HG03280 (cell line): ENCODE data around the gene TNFRSF1B.

Source experiments
- ATAC-seq: cut with Tn5 transposase; IDR thresholded peaks from one replicate; pipeline ENCODE4 v1.9.1; 2021; ENCODE audit warnings: mild to moderate bottlenecking, moderate library complexity; ENCODE audit not compliant: unreplicated experiment

Gene TNFRSF1B

DNA sequence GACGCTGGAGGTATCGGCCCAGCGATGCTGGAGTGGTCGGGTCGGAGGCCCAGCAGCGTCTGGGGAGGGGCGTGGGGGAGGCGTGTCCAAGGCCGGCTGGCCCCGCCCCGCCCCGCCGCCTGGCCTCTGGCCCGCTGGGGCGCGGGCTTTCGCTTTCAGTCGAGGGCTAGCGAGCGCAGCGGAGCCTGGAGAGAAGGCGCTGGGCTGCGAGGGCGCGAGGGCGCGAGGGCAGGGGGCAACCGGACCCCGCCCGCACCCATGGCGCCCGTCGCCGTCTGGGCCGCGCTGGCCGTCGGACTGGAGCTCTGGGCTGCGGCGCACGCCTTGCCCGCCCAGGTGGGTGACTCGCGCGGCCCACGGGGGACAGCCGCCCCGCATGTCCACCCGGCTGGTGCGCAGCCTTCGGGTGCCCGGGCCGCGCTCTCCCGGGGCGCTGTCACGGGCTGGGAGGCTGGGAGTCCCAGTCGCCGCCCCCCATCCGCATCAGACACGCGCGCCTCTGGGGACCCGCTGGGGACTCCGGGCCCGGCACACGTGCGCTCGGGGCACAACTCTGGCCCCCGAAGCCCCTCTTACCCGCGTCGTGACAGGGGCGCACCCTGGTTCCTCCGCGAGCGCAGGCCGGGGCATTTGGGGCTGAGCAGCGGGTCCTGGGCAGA is at the start of gene TNFRSF1B:
Gene TNFRSF1B, plus strand, starts transcription at position 158 of the 659 bp plus-strand sequence. Its CDS starts 101 bp downstream, at position 259.
- ATAC-seq: peak; percentile 50

DNA sequence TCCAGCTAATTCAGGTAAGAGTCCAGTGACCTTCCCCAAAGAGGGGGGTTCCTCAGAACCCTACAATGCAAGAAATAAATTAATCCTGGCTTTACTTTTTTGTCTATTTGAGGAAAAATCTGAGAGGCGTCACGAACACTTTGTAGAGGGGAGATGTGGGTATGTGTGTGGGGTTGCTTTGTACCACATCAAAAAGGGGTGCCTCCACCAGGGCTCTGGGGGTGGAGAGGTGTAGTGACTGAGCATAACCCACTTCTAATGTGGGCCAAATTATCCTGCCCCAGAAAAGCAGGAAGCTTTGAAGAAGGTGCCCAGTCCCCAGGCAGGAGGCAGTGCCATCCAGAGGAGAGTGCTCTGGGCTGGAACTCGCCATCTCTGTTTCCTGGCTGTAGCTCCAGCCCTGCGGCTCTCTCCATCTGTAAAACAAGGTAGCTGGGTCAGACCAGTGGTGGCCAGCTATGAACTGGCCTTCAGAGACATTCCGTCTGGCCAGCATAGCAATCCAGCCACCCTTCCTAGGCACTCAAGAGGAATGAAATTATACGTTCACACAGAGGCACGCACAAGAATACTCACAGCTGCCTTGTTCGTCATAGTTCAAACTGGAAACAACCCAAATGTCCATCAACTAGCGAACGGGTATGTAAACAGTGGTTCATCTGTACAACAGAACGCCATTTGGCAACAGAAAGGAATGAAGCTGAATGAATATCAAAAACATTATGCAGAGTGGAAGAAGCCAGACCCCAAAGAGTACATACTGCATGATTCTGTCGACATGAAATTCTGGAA is 45.4 kb upstream of the TNFRSF1B start:
- ATAC-seq: no peak

DNA sequence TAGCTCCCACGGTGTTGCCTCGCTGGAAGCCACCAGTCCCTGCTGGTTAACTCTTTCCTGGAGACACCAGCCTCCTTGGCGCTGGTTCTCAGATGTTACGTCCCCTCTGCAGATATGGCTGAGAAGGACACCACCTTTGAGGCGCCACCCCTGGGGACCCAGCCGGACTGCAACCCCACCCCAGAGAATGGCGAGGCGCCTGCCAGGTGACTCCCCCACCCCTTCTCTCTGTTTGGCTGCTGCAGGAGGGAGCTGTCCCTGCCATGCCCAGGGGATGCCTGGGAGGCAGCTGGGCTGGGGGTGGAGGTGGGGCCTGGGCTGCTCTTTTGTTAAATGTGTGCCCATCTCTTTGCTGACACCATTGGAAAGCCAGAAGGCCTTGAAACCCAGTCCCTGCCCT is 43.6 kb upstream of the TNFRSF1B start:
- ATAC-seq: no peak

DNA sequence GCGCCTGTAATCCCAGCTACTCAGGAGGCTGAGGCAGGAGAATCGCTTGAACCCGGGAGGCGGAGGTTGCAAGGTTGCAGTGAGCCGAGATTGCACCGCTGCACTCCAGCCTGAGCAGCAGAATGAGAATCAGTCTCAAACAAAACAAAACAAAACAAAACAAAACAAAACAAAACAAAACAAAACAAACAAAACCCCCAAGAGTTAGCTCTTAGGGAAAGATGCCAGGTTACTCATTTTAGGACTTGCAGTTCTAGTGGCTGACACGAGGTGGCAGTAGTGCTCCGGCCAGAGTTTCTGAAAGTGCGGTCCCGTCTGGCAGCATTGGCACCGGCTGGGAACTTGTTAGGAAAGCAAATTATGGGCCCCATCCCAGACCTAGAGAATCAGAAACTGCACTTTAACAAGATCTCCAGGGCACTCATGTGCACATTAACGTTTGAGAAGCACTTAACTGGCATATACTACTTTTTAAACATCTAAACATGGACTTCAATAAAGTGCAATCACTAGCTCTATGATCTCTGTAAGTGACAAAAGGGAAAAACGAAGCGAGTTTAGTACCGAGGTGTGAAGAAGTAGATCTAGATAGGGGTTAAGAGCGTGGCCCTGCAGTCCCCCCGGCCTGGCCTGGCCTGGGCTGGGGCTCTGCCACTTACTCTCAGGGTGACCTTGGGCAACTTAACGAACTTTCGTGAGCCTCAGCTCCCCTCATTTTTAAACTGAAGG is 41.9 kb upstream of the TNFRSF1B start:
- no peak for ATAC-seq

DNA sequence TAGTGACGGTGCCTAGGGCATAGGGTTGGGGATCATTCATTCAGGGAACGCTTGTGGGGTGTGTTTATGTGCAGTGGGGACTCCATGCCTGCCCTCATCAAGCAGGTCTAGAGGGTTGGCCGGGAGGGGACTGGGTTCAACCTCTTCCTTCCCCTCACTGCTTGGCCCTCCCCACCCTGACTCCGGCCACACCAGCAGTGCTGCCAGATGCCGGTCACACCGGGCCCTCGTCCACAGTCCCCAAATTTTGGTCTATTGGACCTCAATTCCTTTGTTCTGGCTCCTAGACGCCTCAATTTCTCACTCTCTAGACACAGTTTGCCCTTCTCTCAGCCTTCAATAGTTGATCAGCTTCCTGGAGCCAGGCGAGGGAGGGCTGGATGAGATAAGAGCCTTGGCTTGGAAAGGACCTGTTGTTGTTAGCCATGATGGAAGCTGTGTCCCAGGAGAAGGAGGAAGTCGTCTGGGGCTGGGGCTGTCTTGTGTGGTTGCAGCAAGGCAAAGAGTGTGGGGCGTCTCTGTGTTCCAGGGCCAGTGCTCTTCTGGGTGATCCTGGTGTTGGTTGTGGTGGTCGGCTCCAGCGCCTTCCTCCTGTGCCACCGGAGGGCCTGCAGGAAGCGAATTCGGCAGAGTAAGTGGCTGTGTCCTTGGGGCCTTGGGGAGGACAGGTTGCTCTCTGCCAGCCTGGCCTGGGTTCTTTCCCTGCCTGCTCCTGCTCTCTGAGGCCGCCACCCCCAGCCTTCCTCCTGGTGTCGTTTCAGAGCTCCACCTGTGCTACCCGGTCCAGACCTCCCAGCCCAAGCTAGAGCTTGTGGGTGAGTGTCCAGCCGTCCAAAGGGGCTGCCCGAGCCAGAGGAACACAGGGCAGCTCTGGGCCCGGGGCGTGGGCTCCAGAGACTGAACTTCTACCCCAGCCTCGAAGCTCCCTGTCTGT is 41.1 kb upstream of the TNFRSF1B start:
- ATAC-seq: no peak

DNA sequence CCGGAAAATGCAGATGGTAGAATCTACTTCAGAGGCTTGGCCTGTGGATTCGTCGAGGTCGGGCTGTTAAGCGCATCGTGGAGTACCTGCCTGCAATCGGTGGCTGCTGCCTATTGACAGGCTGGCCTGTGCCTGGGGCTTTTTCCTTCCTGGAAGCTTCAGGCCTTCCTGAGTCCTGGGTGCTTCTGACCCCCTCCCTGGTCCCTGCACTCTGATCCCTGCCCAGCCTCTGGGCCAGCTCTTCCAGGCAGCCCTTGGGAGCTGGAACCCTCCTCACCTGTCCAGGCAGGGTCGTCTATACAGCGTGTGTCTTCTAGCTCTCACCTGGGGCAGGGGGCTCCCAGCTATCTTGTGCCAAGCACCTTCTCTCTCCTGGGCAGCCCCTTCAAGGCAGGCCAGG is 40.0 kb upstream of the TNFRSF1B start:
- ATAC-seq: no peak

DNA sequence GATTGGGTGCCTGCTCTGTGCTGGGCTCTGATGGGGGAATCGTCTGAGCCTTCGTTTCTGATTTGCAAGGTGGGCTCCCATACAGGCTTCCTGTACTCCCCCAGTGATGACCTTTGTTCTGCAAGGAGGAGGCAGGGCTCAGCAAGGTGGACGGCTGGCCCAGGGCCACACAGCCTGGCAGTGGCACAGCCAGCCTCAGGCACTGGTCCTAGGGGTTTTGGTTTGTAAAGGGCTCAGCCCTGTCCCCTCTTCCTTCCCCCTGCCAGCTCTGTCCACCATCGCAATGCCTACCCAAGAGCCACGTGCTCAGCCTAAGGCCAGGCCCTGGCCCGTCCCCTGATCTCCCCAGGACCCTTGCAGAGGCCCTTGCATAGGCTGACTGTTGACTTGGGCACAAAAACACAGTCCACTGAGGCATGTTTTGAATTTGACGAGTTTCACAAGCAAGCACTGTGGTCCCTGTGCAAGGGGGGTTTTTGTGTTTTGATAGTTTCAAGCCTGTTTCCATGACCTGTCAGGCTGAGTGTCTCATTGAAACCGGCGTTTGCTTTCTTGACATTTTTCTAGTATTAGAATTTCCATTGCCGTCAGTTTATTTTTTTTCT is 39.5 kb upstream of the TNFRSF1B start:
- ATAC-seq: no peak

DNA sequence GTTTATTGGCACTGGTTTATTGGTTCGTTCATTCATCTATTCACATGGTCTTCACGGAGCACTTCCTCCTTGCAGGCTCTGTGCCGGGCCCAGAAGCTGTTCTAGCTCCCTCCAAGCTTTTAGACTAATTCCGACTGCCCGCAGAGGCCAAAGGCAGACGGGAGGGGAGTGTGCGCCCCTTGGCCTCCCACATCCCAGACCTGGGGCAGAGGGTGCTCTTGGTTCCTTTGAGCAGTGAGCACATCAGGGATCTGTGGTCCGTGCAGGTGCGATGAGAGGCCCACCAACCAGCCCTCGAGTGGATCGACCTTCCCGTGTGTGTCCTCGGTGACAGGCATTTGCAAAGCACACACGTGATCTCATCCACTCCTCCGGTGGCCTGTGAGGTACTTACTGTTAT is 38.7 kb upstream of the TNFRSF1B start:
- ATAC-seq: no peak

DNA sequence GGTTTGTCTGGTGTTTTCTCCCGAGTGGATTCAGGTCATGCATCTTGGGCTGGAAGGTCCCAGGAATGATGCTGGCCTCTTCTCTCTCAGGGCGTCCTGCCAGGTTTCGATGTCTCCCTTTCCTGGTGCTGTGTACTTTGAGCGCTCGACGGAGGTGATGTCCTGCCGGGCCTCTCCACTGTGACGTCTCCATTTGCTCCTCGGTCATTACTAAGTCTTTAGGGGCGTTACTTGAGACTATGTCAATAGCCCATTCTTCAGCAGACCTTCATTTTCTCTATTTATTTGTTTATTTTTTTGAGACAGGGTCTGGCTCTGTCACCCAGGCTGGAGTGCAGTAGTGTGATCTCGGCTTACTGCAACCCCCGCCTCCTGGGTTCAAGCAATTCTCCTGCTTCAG is 37.2 kb upstream of the TNFRSF1B start:
- no peak for ATAC-seq

DNA sequence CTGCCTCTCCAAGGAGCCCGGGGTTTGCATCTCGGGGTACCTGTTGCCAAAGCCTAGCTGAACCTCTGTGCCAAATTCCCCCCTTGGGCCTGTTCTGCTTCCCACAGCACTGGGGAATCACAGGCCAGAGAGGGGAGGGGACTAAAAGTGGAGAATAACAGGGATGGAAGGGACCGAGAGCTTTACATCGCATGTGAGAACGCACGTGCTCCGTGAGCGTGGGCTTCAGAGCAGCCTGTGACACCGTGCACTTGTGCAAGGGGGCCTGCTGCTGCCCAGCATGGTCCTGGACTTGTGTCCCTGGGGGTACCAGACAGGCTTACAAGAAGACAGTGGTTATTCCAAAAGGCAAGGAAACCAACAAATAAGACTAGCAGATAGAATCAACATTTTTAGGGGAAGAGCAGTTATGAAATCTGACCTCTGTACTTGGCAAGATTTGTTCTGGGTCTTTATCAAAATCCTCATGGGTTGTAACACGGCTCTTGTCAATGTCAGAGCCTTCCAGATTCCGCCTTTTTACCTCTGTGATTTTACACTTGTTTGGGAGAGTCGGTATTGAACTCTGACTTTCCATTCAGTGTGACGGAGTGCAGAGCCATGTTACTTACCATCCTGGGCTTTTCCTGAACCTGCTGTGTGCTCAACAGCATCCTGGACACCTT is 36.2 kb upstream of the TNFRSF1B start:
- no peak for ATAC-seq

DNA sequence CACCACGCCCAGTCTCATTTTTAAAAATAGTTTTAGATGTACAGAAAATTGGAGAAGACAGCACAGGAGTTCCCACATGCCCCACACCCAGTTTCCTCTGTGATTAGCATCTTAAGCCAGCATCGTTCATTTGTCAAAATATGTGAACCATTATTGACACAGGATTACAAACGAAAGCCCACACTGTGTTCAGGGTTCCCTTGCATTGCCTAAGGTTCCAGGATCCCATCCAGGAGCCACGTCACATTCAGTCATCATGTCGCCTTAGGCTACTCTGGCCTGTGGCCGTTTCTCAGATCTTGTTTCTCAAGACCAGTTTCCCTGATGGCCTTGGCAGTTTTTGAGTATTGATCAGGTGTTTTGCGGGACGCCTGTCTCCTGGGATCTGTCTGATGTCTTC is 34.7 kb upstream of the TNFRSF1B start:
- ATAC-seq: no peak

DNA sequence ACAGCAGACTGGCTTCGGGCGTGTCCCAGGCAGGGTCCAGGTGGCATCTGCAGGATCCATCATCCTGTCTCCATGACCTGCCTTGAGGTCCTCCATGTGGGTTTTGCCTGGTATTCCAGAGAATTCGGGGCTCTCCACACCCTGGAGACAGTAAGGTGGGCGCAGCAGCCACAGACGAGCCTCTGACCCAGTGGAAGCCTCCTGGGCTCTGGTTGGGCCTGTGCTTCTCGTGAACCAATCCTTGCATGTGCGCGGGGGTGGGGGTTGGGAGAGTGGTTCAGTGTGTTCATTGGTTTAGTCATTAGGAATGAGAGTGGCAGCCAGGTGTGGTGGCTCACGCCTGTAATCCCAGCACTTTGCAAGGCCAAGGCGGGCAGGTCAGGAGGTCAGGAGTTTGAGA is 32.1 kb upstream of the TNFRSF1B start:
- no peak for ATAC-seq

DNA sequence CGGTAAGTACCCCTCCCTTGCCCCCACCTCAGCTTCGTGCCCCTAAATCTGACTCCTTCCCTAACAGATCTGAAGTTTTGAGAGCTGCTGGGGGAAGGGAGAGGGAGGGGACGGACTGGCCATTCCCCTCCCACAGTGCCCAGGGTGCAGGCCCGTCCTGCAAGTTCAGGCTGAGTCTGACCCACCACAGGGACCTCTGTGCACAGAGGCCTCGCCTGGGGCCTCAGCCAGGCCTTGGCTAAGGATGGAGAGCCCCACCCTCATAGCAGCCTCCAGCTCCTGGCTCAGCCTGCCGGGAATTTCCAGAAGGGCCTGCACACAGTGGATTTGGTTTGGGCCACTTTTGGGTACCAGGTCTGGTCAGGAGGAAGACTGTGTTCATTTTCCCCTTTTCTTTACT is 31.2 kb upstream of the TNFRSF1B start:
- no peak for ATAC-seq

DNA sequence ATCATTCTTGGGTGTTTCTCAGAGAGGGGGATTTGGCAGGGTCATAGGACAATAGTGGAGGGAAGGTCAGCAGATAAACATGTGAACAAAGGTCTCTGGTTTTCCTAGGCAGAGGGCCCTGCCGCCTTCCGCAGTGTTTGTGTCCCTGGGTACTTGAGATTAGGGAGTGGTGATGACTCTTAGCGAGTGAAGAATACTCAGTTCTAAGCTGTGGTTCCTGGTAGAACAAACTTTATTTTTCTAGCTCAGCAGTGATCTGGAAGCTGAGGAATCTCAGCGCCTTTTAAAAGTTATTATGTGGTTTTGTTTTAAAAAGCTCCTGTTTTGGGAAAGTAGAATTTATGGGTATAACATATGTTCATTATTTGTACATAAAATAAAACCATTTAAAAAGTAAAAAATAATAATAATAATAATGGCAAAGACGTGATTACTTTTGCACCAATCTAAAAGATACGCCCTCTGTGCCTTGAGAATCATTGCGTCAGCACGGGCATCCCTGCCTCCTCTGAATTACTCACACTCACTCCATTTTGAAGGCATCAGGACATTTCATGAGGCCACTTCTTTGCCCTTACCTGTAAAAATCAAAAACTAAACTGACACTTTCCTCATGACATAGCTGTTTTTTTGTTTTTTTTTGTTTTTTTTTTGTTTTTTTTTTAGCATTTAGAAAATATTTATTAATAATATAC is 29.7 kb upstream of the TNFRSF1B start:
- ATAC-seq: no peak

DNA sequence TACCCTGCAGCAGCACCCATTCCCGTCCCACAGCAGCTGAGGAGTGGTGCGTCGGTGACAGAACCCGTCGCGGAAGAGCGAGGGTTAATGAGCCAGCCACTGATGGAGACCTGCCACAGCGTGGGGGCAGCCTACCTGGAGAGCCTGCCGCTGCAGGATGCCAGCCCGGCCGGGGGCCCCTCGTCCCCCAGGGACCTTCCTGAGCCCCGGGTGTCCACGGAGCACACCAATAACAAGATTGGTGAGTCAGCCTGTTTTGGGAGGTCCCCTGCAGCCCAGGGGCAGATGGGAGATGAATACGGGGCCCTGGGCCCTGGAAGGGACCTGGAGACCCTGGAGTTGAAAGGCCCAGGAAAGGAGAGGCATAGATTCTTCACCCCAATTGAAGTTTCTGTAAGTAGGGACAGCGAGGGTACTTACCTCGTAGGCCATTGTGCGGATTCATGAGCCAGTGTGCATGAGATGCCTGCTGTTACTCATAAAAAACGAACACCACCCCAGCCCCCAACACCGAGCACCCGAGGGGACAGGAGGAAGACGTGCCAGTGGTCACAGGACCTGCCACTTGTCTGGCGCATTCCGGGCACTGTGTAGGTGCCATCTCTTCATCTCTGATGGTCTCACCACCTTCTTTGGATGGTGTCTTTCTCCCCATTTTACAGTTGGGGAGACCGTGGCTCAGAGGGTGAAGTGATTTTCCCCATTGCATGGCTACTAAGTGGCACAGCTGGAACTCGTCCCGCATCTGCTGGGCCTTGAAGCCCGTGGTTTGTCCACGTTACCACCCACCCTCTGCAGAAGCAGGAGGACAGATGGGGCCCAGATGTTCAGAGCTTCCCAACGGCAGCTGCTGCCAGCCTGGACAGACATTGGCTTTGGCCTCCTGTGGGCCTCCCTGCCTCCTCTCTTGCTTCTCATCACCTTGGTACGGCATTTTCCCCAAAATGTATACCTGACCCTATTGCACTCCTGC is 28.3 kb upstream of the TNFRSF1B start:
- ATAC-seq: no peak

DNA sequence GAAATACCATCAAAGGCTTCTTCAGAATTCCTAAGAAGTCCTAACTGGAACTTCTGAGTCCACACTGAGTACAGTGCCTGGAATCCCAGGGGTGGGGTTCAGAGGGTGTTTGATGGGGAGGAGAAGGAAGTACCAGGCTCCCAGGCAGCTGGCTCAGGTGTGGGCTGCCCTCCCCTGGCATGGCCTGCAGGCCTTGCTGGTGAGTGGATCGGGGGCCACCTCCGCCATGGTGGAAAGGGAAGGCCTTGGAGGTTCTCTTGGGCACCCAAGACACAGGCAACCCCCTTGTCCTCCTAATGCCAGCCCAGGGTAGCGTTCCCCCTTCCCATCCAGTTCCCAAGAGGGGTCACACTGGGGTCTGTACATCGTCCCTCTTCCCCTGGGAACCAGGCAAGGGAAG is 26.8 kb upstream of the TNFRSF1B start:
- ATAC-seq: no peak

DNA sequence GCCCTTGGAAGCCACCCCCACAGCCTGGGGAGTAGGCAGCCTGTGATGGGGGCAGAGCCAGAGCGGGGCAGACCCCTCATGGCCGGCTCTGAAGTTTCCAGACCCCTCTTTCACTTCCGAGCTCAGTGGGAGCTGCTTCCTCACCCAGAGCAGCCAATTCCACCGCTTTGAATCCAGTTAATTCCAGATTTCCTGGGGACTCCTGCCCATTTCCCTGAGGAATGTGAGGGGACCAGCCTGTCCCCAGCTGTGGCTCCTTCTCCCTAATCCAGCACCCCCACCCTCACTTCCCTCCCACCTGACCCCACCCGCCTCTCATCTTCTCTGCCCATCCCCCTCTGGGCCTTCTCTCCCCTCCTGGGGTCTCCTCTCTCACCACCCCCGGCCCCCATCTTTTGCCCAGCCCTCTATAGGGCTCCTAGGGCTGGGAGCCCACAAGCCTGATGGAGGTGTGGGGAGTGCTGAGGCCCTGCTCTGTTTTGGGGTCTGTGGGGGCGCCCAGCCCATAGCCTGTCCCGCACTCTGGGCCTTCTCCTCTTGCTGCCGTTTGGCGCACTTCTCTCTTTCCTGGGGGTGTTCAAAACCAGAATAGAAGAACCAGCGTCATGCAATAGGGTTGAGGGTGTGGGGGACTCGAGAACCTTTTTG is 26.2 kb upstream of the TNFRSF1B start:
- ATAC-seq: no peak
